ENCODE data around the gene SYT9. TPM values are rescaled to one million over a fixed set of nuclear protein-coding genes. Genes with fewer than 3 reads are reported as not detected.

SYT9 gene
- total RNA-seq, 2 donors from 2014 or later: not detected

- ATAC-seq (no peak), DNase-seq (ENCODE audit: low spot score) (no peak)
- H3K4me1 Mint-ChIP-seq (ENCODE audit: low read depth in 2 of 2): no peaks in the 10 kb centered on the region
- H3K9me3 Mint-ChIP-seq: no peaks in the 10 kb centered on the region
- peaks cover 6% of the 10 kb centered on the region for H3K36me3 Mint-ChIP-seq
- no peak overlapping the region for H3K27ac Mint-ChIP-seq
- H3K27me3 Mint-ChIP-seq: peaks cover 23 to 35% of the 10 kb centered on the region in 2 donors
- H3K4me3 Mint-ChIP-seq: no peak overlapping the region
These were observed 3.1 kb downstream of the SYT9 start for GRCh38 chr11:7254731-7255291.

- DNase-seq (ENCODE audit: low spot score): no peak
- no peak for ATAC-seq
- Mint-ChIP-seq H3K27ac (no peak overlapping the region), H3K27me3 (peaks cover 20 to 28% of the 10 kb centered on the region in 2 donors), H3K4me3 (no peak overlapping the region), H3K4me1 (ENCODE audit: low read depth in 2 of 2) (no peaks in the 10 kb centered on the region), H3K9me3 (no peaks in the 10 kb centered on the region), H3K36me3 (no peaks in the 10 kb centered on the region)
These were observed 5.2 kb downstream of the SYT9 start for GRCh38 chr11:7256943-7257342.

- Mint-ChIP-seq H3K9me3 (no peaks in the 10 kb centered on the region), H3K36me3 (no peaks in the 10 kb centered on the region), H3K27me3 (peaks cover 17 to 28% of the 10 kb centered on the region in 2 donors), H3K4me1 (ENCODE audit: low read depth in 2 of 2) (no peaks in the 10 kb centered on the region), H3K4me3 (no peak overlapping the region), H3K27ac (no peak overlapping the region)
- DNase-seq (ENCODE audit: low spot score) (no peak), ATAC-seq (no peak)
These were observed 6.0 kb downstream of the SYT9 start for GRCh38 chr11:7257724-7258123.

- ATAC-seq: no peak
- no peaks in the 10 kb centered on the region for H3K4me1 Mint-ChIP-seq (ENCODE audit: low read depth in 2 of 2)
- no peak overlapping the region for H3K4me3 Mint-ChIP-seq
- no peaks in the 10 kb centered on the region for H3K36me3 Mint-ChIP-seq
- H3K27ac Mint-ChIP-seq: no peak overlapping the region
- H3K27me3 Mint-ChIP-seq: peaks cover 5 to 6% of the 10 kb centered on the region in 2 donors
- DNase-seq (ENCODE audit: low spot score): no peak
- no peaks in the 10 kb centered on the region for H3K9me3 Mint-ChIP-seq
These were observed 9.9 kb downstream of the SYT9 start for GRCh38 chr11:7261578-7261977.

GRCh38 chr11:7262672-7263071 is 11.0 kb downstream of the SYT9 start:
- no peak overlapping the region for H3K4me3 Mint-ChIP-seq
- DNase-seq (ENCODE audit: low spot score): no peak
- H3K36me3 Mint-ChIP-seq: no peaks in the 10 kb centered on the region
- H3K9me3 Mint-ChIP-seq: no peaks in the 10 kb centered on the region
- ATAC-seq: no peak
- H3K27me3 Mint-ChIP-seq: peaks cover 8 to 12% of the 10 kb centered on the region in 2 donors
- no peak overlapping the region for H3K27ac Mint-ChIP-seq
- no peaks in the 10 kb centered on the region for H3K4me1 Mint-ChIP-seq (ENCODE audit: low read depth in 2 of 2)

- no peak overlapping the region for H3K4me3 Mint-ChIP-seq
- H3K27ac Mint-ChIP-seq: no peak overlapping the region
- no peak for ATAC-seq
- DNase-seq (ENCODE audit: low spot score): no peak
- H3K9me3 Mint-ChIP-seq: no peaks in the 10 kb centered on the region
- peaks cover 6 to 14% of the 10 kb centered on the region in 2 donors for H3K27me3 Mint-ChIP-seq
- H3K36me3 Mint-ChIP-seq: no peaks in the 10 kb centered on the region
- H3K4me1 Mint-ChIP-seq (ENCODE audit: low read depth in 2 of 2): no peaks in the 10 kb centered on the region
These were observed 12.1 kb downstream of the SYT9 start for GRCh38 chr11:7263842-7264241.

GRCh38 chr11:7268758-7269157 is 17.1 kb downstream of the SYT9 start:
- DNase-seq (ENCODE audit: low spot score) (no peak), ATAC-seq (no peak)
- no peak overlapping the region for H3K4me3 Mint-ChIP-seq
- H3K27ac Mint-ChIP-seq: no peak overlapping the region
- no peaks in the 10 kb centered on the region for H3K36me3 Mint-ChIP-seq
- H3K4me1 Mint-ChIP-seq (ENCODE audit: low read depth in 2 of 2): no peaks in the 10 kb centered on the region
- H3K9me3 Mint-ChIP-seq: no peaks in the 10 kb centered on the region
- H3K27me3 Mint-ChIP-seq: peaks cover 2 to 21% of the 10 kb centered on the region in 2 donors

- Mint-ChIP-seq H3K36me3 (no peaks in the 10 kb centered on the region), H3K9me3 (no peaks in the 10 kb centered on the region), H3K27ac (no peak overlapping the region), H3K4me3 (no peak overlapping the region), H3K4me1 (ENCODE audit: low read depth in 2 of 2) (no peaks in the 10 kb centered on the region), H3K27me3 (peaks cover 6 to 29% of the 10 kb centered on the region in 2 donors)
- no peak for DNase-seq (ENCODE audit: low spot score)
- ATAC-seq: no peak
These were observed 18.6 kb downstream of the SYT9 start for GRCh38 chr11:7270233-7270865.

GRCh38 chr11:7272373-7272772 is 20.7 kb downstream of the SYT9 start:
- DNase-seq (ENCODE audit: low spot score) (no peak), ATAC-seq (no peak)
- H3K9me3 Mint-ChIP-seq: no peaks in the 10 kb centered on the region
- H3K4me1 Mint-ChIP-seq (ENCODE audit: low read depth in 2 of 2): no peaks in the 10 kb centered on the region
- no peaks in the 10 kb centered on the region for H3K36me3 Mint-ChIP-seq
- H3K27me3 Mint-ChIP-seq: peaks cover 15 to 38% of the 10 kb centered on the region in 2 donors
- H3K27ac Mint-ChIP-seq: no peak overlapping the region
- H3K4me3 Mint-ChIP-seq: no peak overlapping the region

GRCh38 chr11:7275133-7275532 is 23.4 kb downstream of the SYT9 start:
- Mint-ChIP-seq H3K4me1 (ENCODE audit: low read depth in 2 of 2) (no peaks in the 10 kb centered on the region), H3K4me3 (no peak overlapping the region), H3K27ac (no peak overlapping the region), H3K27me3 (peaks cover 17 to 41% of the 10 kb centered on the region in 2 donors), H3K9me3 (no peaks in the 10 kb centered on the region), H3K36me3 (no peaks in the 10 kb centered on the region)
- DNase-seq (ENCODE audit: low spot score) (no peak), ATAC-seq (no peak)

- Mint-ChIP-seq H3K4me3 (no peak overlapping the region), H3K27ac (no peak overlapping the region), H3K36me3 (no peaks in the 10 kb centered on the region), H3K4me1 (ENCODE audit: low read depth in 2 of 2) (no peaks in the 10 kb centered on the region), H3K9me3 (no peaks in the 10 kb centered on the region), H3K27me3 (peaks cover 23 to 38% of the 10 kb centered on the region in 2 donors)
- ATAC-seq (no peak), DNase-seq (ENCODE audit: low spot score) (no peak)
These were observed 26.7 kb downstream of the SYT9 start for GRCh38 chr11:7278314-7278917.

- Mint-ChIP-seq H3K4me1 (ENCODE audit: low read depth in 2 of 2) (no peaks in the 10 kb centered on the region), H3K27me3 (peaks cover 23 to 40% of the 10 kb centered on the region in 2 donors)
These were observed 28.0 kb downstream of the SYT9 start for GRCh38 chr11:7279676-7280075.

GRCh38 chr11:7281079-7281478 is 29.4 kb downstream of the SYT9 start:
- no peak for ATAC-seq
- Mint-ChIP-seq H3K27me3 (peaks cover 14 to 32% of the 10 kb centered on the region in 2 donors), H3K9me3 (peaks cover 5% of the 10 kb centered on the region), H3K27ac (no peak overlapping the region), H3K36me3 (no peaks in the 10 kb centered on the region), H3K4me1 (ENCODE audit: low read depth in 2 of 2) (no peaks in the 10 kb centered on the region), H3K4me3 (no peak overlapping the region)
- no peak for DNase-seq (ENCODE audit: low spot score)

More at GRCh38 chr11:7279676-7280075, 28.0 kb downstream of the SYT9 start:
- H3K9me3 Mint-ChIP-seq: peaks cover 2% of the 10 kb centered on the region
- no peaks in the 10 kb centered on the region for H3K36me3 Mint-ChIP-seq
- ATAC-seq: no peak
- H3K4me3 Mint-ChIP-seq: no peak overlapping the region
- H3K27ac Mint-ChIP-seq: no peak overlapping the region
- DNase-seq (ENCODE audit: low spot score): no peak

GRCh38 chr11:7281809-7282208 is 30.1 kb downstream of the SYT9 start:
- peaks cover 8% of the 10 kb centered on the region for H3K9me3 Mint-ChIP-seq
- H3K27ac Mint-ChIP-seq: no peak overlapping the region
- no peak overlapping the region for H3K4me3 Mint-ChIP-seq
- ATAC-seq (no peak), DNase-seq (ENCODE audit: low spot score) (no peak)
- no peaks in the 10 kb centered on the region for H3K4me1 Mint-ChIP-seq (ENCODE audit: low read depth in 2 of 2)
- H3K27me3 Mint-ChIP-seq: peaks cover 12 to 32% of the 10 kb centered on the region in 2 donors
- H3K36me3 Mint-ChIP-seq: peaks cover 5% of the 10 kb centered on the region
